Measurements from ENCODE around the gene PTGES.

PTGES gene

GRCh38 chr9:129712634-129713401 lies 40.0 kb downstream of the PTGES start:
- no peak overlapping the region for H3K4me3 ChIP-seq (ENCODE audit: low read depth, low read length)
- peak; percentile 84 for DNase-seq (ENCODE audit: low read depth)
- TF ChIP-seq MYC (IDR thresholded peaks at IDR 0.05; ENCODE audit: low read depth, low read length), result no peak
- TF ChIP-seq MAX (IDR thresholded peaks at IDR 0.05; ENCODE audit: low read depth, low read length), result no peak
- no peak for TF ChIP-seq CTCF (IDR thresholded peaks at IDR 0.05; ENCODE audit: low read depth, low read length)
- no peak for TF ChIP-seq POLR2A (IDR thresholded peaks at IDR 0.05; ENCODE audit: extremely low read depth, insufficient read length)

- no peak overlapping the region for H3K4me3 ChIP-seq (ENCODE audit: low read depth, low read length)
- no peak for DNase-seq (ENCODE audit: low read depth)
- TF ChIP-seq MYC (IDR thresholded peaks at IDR 0.05; ENCODE audit: low read depth, low read length) (no peak), POLR2A (IDR thresholded peaks at IDR 0.05; ENCODE audit: extremely low read depth, insufficient read length) (no peak), CTCF (IDR thresholded peaks at IDR 0.05; ENCODE audit: low read depth, low read length) (no peak), MAX (IDR thresholded peaks at IDR 0.05; ENCODE audit: low read depth, low read length) (no peak)
Measured at GRCh38 chr9:129710169-129710453, 42.7 kb downstream of the PTGES start.

- no peak for DNase-seq (ENCODE audit: low read depth)
- H3K4me3 ChIP-seq (ENCODE audit: low read depth, low read length), result no peak overlapping the region
- no peak for TF ChIP-seq MAX (IDR thresholded peaks at IDR 0.05; ENCODE audit: low read depth, low read length)
- no peak for TF ChIP-seq CTCF (IDR thresholded peaks at IDR 0.05; ENCODE audit: low read depth, low read length)
- no peak for TF ChIP-seq MYC (IDR thresholded peaks at IDR 0.05; ENCODE audit: low read depth, low read length)
- TF ChIP-seq POLR2A (IDR thresholded peaks at IDR 0.05; ENCODE audit: extremely low read depth, insufficient read length), result no peak
Measured at GRCh38 chr9:129709438-129710168, 43.2 kb downstream of the PTGES start.

GRCh38 chr9:129708793-129709192 lies 44.0 kb downstream of the PTGES start:
- H3K4me3 ChIP-seq (ENCODE audit: low read depth, low read length), result no peak overlapping the region
- no peak for TF ChIP-seq POLR2A (IDR thresholded peaks at IDR 0.05; ENCODE audit: extremely low read depth, insufficient read length)
- TF ChIP-seq MYC (IDR thresholded peaks at IDR 0.05; ENCODE audit: low read depth, low read length), result no peak
- TF ChIP-seq MAX (IDR thresholded peaks at IDR 0.05; ENCODE audit: low read depth, low read length), result no peak
- no peak for TF ChIP-seq CTCF (IDR thresholded peaks at IDR 0.05; ENCODE audit: low read depth, low read length)
- DNase-seq (ENCODE audit: low read depth), result no peak

- TF ChIP-seq MAX (IDR thresholded peaks at IDR 0.05; ENCODE audit: low read depth, low read length), result no peak
- no peak for TF ChIP-seq CTCF (IDR thresholded peaks at IDR 0.05; ENCODE audit: low read depth, low read length)
- no peak for TF ChIP-seq POLR2A (IDR thresholded peaks at IDR 0.05; ENCODE audit: extremely low read depth, insufficient read length)
- no peak for TF ChIP-seq MYC (IDR thresholded peaks at IDR 0.05; ENCODE audit: low read depth, low read length)
- H3K4me3 ChIP-seq (ENCODE audit: low read depth, low read length), result no peak overlapping the region
- no peak for DNase-seq (ENCODE audit: low read depth)
Measured at GRCh38 chr9:129704807-129705206, 48.0 kb downstream of the PTGES start.
